GM18858 (cell line): ENCODE data around the gene TMEM132C.

Experiments
- ATAC-seq: cut with Tn5 transposase; IDR thresholded peaks from one replicate; pipeline ENCODE4 v1.9.1; 2021; ENCODE audit not compliant: unreplicated experiment

TMEM132C gene

GRCh38 chr12:128755566-128755965 lies 488.6 kb downstream of the TMEM132C start:
- no peak for ATAC-seq
